Activated T-cell treated with anti-CD3 and anti-CD28 coated beads, Interleukin-2, amount 50 U/mL, for 4 hours (primary cell): Measurements from ENCODE around the gene FBN1. TPM values are rescaled to one million over a fixed set of nuclear protein-coding genes. Genes with fewer than 3 reads are reported as not detected.
A peak's percentile ranks its signal among the peaks of the same experiment; 100 is the strongest.

Source experiments
- ATAC-seq, 2 donors: fragments of 200-7000 bp; cut with Tn5 transposase; one replicate each; pipeline ENCODE4 v1.10.0; 2021
- DNase-seq: peaks from one replicate; pipeline ENCODE4 v3.0.0-alpha.2; 2020
- H3K27me3 Mint-ChIP-seq: one replicate; pipeline ENCODE4 v1.8.0; 2021; ENCODE audit warnings: low read depth, mixed read lengths
- H3K36me3 Mint-ChIP-seq: one replicate; pipeline ENCODE4 v1.8.0; 2022; ENCODE audit warnings: mixed read lengths; ENCODE audit not compliant: insufficient read depth
- H3K4me1 Mint-ChIP-seq: one replicate; pipeline ENCODE4 v1.8.0; 2021; ENCODE audit warnings: low read depth, mixed read lengths
- H3K4me3 Mint-ChIP-seq: one replicate; pipeline ENCODE4 v1.8.0; 2021; ENCODE audit warnings: mild to moderate bottlenecking, moderate library complexity, mixed read lengths
- H3K9me3 Mint-ChIP-seq: one replicate; pipeline ENCODE4 v1.8.0; 2021; ENCODE audit warnings: mixed read lengths
- total RNA-seq, 3 donors: library from RNA; stranded (reverse); gene quantifications; one replicate each; pipeline ENCODE4 v1.2.1, GENCODE V29; 2021

Gene FBN1
- total RNA-seq, 3 donors from 2014 or later: 0.22 to 0.38 (median 0.24) TPM

GRCh38 chr15:48532946-48533345 is 112.6 kb downstream of the FBN1 start:
- Mint-ChIP-seq H3K36me3 (no peaks in the 10 kb centered on the region), H3K4me1 (no peaks in the 10 kb centered on the region), H3K4me3 (no peak overlapping the region), H3K27me3 (no peaks in the 10 kb centered on the region), H3K9me3 (no peaks in the 10 kb centered on the region)
- DNase-seq: no peak
- ATAC-seq: no peak

- Mint-ChIP-seq H3K4me1 (no peaks in the 10 kb centered on the region), H3K9me3 (no peaks in the 10 kb centered on the region), H3K36me3 (no peaks in the 10 kb centered on the region), H3K27me3 (no peaks in the 10 kb centered on the region), H3K4me3 (no peak overlapping the region)
- DNase-seq (no peak), ATAC-seq (no peak)
Observed at GRCh38 chr15:48530528-48530927, 115.0 kb downstream of the FBN1 start.

- Mint-ChIP-seq H3K9me3 (no peaks in the 10 kb centered on the region), H3K4me1 (no peaks in the 10 kb centered on the region), H3K4me3 (no peak overlapping the region), H3K27me3 (peaks cover 2% of the 10 kb centered on the region), H3K36me3 (no peaks in the 10 kb centered on the region)
- ATAC-seq: no peak
- DNase-seq: no peak
Observed at GRCh38 chr15:48528921-48529320, 116.6 kb downstream of the FBN1 start.

GRCh38 chr15:48527517-48527916 is 118.0 kb downstream of the FBN1 start:
- no peak for DNase-seq
- Mint-ChIP-seq H3K4me1 (no peaks in the 10 kb centered on the region), H3K9me3 (no peaks in the 10 kb centered on the region), H3K4me3 (no peak overlapping the region), H3K36me3 (no peaks in the 10 kb centered on the region), H3K27me3 (peaks cover 2% of the 10 kb centered on the region)
- ATAC-seq: no peak

GRCh38 chr15:48522911-48523310 is 122.6 kb downstream of the FBN1 start:
- no peaks in the 10 kb centered on the region for H3K9me3 Mint-ChIP-seq
- DNase-seq: no peak
- no peaks in the 10 kb centered on the region for H3K36me3 Mint-ChIP-seq
- H3K27me3 Mint-ChIP-seq: peaks cover 6% of the 10 kb centered on the region
- H3K4me3 Mint-ChIP-seq: no peak overlapping the region
- ATAC-seq: no peak
- no peaks in the 10 kb centered on the region for H3K4me1 Mint-ChIP-seq

- H3K9me3 Mint-ChIP-seq: no peaks in the 10 kb centered on the region
- peaks cover 6% of the 10 kb centered on the region for H3K27me3 Mint-ChIP-seq
- no peaks in the 10 kb centered on the region for H3K4me1 Mint-ChIP-seq
- DNase-seq (no peak), ATAC-seq (no peak)
- no peaks in the 10 kb centered on the region for H3K36me3 Mint-ChIP-seq
- no peak overlapping the region for H3K4me3 Mint-ChIP-seq
Observed at GRCh38 chr15:48522123-48522522, 123.4 kb downstream of the FBN1 start.

GRCh38 chr15:48520376-48521155 is 124.9 kb downstream of the FBN1 start:
- H3K27me3 Mint-ChIP-seq: peaks cover 6% of the 10 kb centered on the region
- H3K4me1 Mint-ChIP-seq: no peaks in the 10 kb centered on the region
- H3K9me3 Mint-ChIP-seq: no peaks in the 10 kb centered on the region
- H3K4me3 Mint-ChIP-seq: no peak overlapping the region
- ATAC-seq: no peak
- DNase-seq: no peak
- no peaks in the 10 kb centered on the region for H3K36me3 Mint-ChIP-seq

GRCh38 chr15:48516121-48516520 is 129.4 kb downstream of the FBN1 start:
- H3K4me3 Mint-ChIP-seq: no peak overlapping the region
- no peaks in the 10 kb centered on the region for H3K9me3 Mint-ChIP-seq
- DNase-seq (no peak), ATAC-seq (no peak)
- H3K4me1 Mint-ChIP-seq: no peaks in the 10 kb centered on the region
- H3K27me3 Mint-ChIP-seq: peaks cover 4% of the 10 kb centered on the region
- no peaks in the 10 kb centered on the region for H3K36me3 Mint-ChIP-seq

- Mint-ChIP-seq H3K27me3 (peaks cover 4% of the 10 kb centered on the region), H3K36me3 (no peaks in the 10 kb centered on the region), H3K4me1 (no peaks in the 10 kb centered on the region), H3K4me3 (no peak overlapping the region), H3K9me3 (no peaks in the 10 kb centered on the region)
- no peak for ATAC-seq
- no peak for DNase-seq
Observed at GRCh38 chr15:48515500-48515899, 130.0 kb downstream of the FBN1 start.

GRCh38 chr15:48514103-48514816 is 131.2 kb downstream of the FBN1 start:
- Mint-ChIP-seq H3K9me3 (no peaks in the 10 kb centered on the region), H3K4me1 (no peaks in the 10 kb centered on the region), H3K36me3 (no peaks in the 10 kb centered on the region), H3K27me3 (peaks cover 4% of the 10 kb centered on the region), H3K4me3 (no peak overlapping the region)
- ATAC-seq (no peak), DNase-seq (no peak)

GRCh38 chr15:48510976-48511375 is 134.5 kb downstream of the FBN1 start:
- H3K9me3 Mint-ChIP-seq: no peaks in the 10 kb centered on the region
- no peaks in the 10 kb centered on the region for H3K27me3 Mint-ChIP-seq
- H3K4me1 Mint-ChIP-seq: no peaks in the 10 kb centered on the region
- ATAC-seq (no peak), DNase-seq (no peak)
- no peaks in the 10 kb centered on the region for H3K36me3 Mint-ChIP-seq
- H3K4me3 Mint-ChIP-seq: no peak overlapping the region

GRCh38 chr15:48507416-48508065 is 138.0 kb downstream of the FBN1 start:
- Mint-ChIP-seq H3K27me3 (no peaks in the 10 kb centered on the region), H3K36me3 (no peaks in the 10 kb centered on the region), H3K4me1 (no peaks in the 10 kb centered on the region), H3K9me3 (no peaks in the 10 kb centered on the region), H3K4me3 (no peak overlapping the region)
- ATAC-seq (peak in 1 of 2 donors; percentile 40), DNase-seq (no peak)

GRCh38 chr15:48505067-48505466 is 140.4 kb downstream of the FBN1 start:
- DNase-seq (no peak), ATAC-seq (no peak)
- no peaks in the 10 kb centered on the region for H3K36me3 Mint-ChIP-seq
- no peak overlapping the region for H3K4me3 Mint-ChIP-seq
- H3K4me1 Mint-ChIP-seq: no peaks in the 10 kb centered on the region
- no peaks in the 10 kb centered on the region for H3K9me3 Mint-ChIP-seq
- H3K27me3 Mint-ChIP-seq: no peaks in the 10 kb centered on the region

GRCh38 chr15:48501208-48501607 is 144.3 kb downstream of the FBN1 start:
- ATAC-seq: no peak
- H3K9me3 Mint-ChIP-seq: no peaks in the 10 kb centered on the region
- DNase-seq: no peak
- no peak overlapping the region for H3K4me3 Mint-ChIP-seq
- H3K36me3 Mint-ChIP-seq: no peaks in the 10 kb centered on the region
- no peaks in the 10 kb centered on the region for H3K27me3 Mint-ChIP-seq
- H3K4me1 Mint-ChIP-seq: no peaks in the 10 kb centered on the region

- no peak for DNase-seq
- ATAC-seq: no peak
- H3K27me3 Mint-ChIP-seq: no peaks in the 10 kb centered on the region
- no peaks in the 10 kb centered on the region for H3K9me3 Mint-ChIP-seq
- H3K4me1 Mint-ChIP-seq: no peaks in the 10 kb centered on the region
- no peaks in the 10 kb centered on the region for H3K36me3 Mint-ChIP-seq
- no peak overlapping the region for H3K4me3 Mint-ChIP-seq
Observed at GRCh38 chr15:48500595-48500994, 144.9 kb downstream of the FBN1 start.
